ENCODE data around the gene RAB36.

The RAB36 gene

DNA sequence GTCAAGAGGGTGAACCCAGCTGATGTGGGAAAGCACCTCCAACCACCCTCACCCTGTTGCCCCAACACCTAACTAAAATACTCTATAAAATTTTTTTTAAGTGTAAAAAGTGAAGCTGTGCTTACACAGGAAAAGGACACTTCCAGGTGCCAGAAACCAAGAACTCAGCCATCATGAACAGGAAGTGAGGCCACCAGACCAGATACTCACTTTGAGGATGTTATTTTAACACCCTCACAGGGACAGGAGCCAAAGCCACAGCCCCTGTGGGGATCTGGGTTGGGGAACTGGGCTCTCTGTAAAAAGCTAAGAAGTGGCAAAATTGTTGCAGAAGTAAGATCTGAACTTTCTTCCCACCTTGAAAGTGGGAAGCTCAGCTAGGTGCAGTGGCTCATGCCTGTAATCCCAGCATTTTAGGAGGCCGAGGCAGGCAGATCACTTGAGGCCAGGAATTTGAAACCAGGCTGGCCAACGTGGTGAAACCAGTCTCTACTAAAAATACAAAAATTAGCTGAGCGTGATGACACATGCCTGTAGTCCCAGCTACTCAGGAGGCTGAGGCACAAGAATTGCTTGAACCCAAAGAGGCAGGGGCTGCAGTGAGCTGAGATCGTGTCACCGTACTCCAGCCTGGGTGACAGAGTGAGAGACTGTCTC lies 7.2 kb upstream of the RAB36 start:
- peak; percentile 58 for DNase-seq (ENCODE audit: low read depth)

DNA sequence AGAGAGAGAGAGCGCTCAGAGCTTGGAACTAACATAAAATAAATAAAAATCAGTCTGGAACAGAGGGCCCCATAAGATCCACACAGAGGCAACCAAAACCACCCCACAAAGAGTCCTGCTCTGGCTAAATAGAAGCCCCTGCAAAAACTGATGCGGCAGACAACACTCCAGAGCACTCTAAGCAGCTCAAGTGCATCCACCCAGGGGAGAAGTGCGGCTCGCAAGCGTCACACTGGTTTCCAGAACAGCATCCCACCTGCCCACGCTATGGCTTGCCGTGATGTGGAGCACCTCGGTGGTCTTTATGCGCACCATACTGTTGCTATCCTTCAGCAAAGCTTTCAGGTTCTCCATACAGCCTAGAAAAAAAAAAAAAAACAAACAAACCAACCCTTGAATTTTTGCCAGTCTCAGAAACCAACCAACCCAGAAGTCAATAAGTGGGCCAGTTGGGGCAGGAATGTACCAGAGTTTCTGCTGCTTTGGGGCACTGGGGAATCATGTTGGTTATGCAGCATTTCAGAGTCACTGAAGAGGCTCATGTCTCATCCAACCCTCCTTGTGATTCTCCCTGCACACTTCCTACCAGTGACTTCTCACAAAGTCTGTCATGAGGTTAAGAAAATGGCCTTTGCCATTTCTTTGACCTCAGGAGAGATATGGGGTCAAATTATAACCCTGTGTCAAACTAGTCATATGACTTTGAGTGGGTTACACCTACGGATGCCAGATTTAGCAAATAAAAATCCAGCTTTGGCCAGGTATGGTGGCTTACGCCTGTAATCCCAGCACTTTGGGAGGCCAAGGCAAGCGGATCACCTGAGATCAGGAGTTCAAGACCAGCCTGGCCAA lies 6.5 kb upstream of the RAB36 start:
- no peak for DNase-seq (ENCODE audit: low read depth)

DNA sequence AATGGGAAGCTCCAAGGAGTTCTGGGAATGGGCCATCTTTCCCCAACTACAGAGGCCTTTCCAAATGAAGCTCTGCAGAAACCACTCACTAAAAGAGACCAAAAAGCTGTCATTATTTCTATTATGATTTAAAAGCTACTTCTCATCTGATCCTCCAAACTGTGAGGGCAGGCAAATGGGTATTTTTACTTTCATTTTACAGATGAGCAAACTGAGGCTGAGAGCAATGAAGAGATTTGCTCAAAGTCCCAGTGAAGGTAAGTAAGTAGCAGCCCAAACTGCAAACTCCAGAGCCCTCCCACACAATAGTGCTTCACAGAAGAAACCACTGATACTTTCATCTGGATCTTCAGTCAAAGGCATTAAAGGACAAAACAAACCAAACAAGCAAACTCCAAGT lies 4.9 kb upstream of the RAB36 start:
- no peak for DNase-seq (ENCODE audit: low read depth)

DNA sequence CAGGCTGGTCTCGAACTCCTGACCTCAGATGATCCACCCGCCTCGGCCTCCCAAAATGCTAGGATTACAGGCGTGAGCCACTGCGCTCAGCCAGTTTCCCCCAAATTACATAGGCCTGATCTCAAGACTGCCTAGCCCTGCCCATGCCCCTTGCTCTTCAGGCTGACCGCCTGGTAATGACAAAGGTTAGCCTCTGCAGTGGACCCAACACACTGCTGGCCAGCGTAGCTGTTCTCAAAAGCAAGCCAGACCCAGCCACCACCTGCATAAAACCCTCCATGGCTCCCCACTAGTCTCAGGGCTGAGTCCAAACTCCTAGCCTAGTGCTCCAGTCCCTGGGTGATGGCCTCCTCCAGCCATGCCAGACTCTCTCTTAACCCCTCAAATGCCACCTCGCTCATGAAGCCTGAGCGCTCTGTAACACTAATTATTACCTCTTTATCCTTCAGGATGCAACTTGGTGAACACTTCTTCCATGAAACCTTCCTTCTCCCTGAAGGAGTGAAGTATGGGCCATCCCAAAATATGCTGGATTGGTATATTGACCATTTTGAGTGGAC lies 2.7 kb upstream of the RAB36 start:
- no peak for DNase-seq (ENCODE audit: low read depth)

DNA sequence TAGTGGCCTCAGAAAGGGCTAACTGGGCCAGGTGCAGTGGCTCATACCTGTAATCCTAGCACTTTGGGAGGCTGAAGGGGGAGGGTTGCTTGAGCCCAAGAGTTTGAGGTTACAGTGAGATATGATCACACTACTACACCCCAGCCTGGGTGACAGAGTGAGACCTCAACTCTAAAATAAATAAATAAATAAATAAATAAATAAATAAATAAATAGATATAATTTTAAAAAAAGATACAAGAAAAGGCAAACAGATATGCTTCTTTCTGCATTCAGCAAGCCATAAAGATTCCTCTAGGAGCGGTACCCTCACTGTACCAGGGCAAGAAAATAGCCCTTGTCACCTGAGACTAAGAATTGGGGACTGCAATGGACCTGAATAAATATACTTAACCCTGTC lies 2.2 kb upstream of the RAB36 start:
- no peak for DNase-seq (ENCODE audit: low read depth)

DNA sequence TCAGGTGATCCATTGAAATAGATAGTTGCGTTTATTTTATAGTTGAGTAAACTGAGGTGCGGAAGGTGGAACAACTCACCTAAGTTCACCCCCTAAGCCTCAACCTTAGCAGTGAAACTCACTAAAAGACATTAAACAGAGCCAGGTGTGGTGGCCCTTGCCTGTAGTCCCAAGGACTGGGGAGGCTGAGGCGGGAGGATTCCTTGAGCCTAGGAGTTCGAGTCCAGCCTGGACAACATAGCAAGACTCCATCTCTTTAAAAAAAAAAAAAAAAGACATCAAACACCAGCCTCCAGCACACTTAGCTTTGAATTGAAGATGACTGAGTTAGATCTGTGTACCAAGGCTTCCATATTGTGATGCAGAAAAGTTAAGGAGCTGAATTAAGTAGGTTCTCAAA lies 845 bp upstream of the RAB36 start:
- no peak for DNase-seq (ENCODE audit: low read depth)

DNA sequence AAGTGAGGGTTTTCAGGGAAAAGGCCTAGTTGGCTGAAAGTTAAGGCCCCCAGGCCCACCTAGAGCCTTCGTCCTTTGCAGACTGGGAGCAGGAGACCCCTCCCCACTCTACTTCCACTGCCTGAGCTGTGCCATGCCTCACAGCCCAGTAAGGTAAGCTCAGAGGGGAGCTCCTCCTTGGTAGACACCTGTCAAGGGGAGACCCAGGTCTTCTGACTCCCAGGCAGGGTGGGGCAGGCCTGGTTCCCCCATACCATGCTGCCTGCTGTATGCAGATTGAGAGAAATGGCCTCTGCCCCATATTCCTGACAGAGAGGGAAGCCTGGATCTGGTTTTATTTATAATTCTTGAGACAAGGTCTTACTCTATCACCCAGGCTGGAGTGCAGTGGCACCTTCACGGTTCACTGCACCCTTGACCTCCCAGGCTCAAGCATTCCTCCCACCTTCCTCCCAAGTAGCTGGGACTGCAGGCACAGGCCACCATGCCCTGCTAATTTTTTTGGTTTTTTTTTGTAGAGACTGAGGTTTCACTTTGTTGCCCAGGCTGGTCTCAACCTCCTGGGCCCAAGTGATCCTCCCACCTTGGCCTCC lies 697 bp downstream of the RAB36 start:
- DNase-seq (ENCODE audit: low read depth), result no peak

DNA sequence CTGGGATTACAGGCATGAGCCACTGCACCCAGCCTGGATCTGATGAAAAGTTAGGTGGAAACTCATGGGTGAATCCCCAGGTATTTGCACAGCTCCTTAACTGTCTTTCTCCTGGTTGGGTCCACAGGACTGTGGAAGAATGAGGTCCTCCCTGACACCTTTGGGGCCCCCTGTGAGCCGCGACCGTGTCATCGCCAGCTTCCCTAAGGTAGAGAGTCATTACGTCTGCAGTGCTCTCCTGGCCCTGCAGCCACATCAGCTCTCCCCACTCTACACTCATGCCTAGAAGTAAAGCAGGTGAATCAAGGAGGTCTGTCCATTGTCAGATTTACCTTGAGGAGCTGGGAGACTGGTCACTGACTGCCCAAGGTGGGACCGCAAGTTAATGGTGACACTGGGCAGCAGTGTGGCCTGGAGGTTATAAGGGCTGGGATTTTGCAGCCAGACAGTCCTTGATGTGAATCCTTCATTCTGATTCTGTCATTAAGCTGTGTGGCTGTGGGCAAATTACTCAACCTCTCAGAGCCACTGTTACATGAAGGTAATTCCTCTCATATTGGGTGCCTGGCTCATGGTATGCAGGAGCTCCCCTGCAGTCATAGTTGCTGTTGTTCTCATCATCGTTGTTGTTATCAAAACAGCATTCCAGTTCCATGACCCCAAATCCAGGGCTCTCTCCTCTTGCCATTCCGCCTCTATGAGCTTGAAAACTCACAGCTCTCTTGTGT lies 1.4 kb downstream of the RAB36 start:
- peak; percentile 11 for DNase-seq (ENCODE audit: low read depth)

DNA sequence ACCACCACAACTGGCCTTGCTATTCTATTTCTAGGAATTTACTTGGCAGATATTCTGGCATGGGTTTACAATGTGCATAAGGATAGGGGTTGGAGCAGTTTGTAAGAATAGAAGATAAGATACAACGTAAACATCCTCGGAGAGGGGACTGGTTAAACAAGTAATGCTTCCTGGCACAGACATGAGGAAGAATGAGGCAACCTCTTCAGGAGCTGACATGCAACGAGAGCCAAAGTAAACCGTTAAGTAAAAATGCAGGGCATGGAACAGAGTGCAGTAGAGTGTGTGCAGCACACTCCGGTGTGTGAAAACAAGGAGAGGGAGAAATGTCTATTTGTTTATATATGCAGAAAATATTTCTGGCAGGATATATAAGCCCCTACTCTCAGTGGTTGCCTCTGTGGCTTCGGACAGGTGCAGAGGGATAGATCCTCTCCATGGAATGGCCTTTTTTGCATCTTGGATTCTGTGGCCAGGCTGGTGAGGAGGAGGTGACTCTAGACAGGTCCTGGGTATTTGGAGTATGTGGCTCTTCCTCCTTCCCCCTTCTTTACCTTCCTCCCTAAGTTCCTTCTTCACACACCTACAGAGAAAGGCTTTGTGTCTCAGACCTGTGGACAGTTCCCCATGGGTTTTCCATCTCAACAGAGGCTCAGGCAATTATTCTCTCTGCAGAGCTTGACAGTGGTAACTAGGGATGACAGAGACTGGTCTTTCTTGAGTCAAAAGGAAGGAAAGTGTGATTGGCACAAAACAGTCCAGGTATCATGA lies 2.5 kb downstream of the RAB36 start:
- DNase-seq (ENCODE audit: low read depth), result peak; percentile 36

DNA sequence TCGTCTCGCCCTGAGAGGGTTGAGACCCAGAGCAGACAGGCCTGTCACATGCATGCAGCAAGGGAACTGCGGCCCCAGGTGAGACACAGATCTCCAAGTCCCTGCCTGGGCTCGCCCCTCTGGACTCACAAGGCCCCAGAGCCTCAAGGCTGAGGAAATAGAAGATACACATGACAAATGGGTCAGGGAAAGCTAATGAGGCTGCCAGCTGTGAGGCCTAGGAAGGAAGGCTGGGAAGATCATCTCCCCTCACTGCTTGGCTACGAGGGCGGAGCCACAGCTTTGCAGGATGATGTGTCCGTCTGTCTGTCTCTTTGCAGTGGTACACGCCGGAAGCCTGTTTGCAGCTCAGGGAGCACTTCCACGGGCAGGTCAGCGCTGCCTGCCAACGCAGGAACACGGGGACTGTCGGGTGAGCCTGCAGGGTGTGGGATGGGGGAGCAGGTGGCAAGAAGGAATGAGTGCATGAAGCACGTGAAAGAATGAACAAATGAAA lies 4.5 kb downstream of the RAB36 start:
- DNase-seq (ENCODE audit: low read depth), result no peak

DNA sequence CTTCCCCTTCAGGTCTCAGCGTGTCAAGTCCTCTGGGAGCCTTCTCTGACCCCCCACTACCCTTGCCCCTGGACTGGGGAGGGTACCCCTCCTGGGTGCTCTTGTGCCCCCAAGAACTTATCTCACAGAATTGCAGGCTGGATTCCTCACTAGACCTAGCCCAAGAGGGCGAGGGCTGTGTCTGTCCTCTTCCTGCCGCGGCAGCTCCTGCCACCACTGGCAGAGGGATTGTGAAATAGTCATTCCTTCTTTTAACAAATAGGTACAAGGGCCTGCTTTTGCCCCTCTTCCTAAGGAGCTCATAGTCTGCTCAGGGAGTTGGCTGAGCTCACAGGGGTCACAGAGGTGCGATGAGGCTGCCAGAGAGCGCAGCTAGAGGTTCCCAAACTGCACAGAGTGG lies 5.5 kb downstream of the RAB36 start:
- DNase-seq (ENCODE audit: low read depth), result no peak

DNA sequence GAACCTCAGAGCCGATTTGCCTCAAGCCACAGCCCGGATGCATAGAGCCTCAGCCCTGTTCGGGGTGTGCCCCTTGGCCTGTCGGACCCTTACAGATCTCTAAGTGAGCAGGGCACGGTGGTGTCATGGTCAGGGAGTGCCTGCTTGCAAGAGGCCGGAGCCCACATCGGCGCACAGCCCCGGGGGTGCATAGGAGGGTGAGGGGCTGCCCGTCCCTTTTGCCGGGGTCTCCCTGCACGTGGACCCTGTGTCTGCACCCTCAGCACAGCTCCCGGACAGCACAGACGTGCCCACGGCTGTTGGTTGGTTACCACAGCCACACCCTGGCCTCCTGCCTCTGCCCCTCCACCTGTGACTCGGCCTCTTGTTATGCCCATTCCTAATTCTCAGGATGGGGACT lies 6.5 kb downstream of the RAB36 start:
- no peak for DNase-seq (ENCODE audit: low read depth)

DNA sequence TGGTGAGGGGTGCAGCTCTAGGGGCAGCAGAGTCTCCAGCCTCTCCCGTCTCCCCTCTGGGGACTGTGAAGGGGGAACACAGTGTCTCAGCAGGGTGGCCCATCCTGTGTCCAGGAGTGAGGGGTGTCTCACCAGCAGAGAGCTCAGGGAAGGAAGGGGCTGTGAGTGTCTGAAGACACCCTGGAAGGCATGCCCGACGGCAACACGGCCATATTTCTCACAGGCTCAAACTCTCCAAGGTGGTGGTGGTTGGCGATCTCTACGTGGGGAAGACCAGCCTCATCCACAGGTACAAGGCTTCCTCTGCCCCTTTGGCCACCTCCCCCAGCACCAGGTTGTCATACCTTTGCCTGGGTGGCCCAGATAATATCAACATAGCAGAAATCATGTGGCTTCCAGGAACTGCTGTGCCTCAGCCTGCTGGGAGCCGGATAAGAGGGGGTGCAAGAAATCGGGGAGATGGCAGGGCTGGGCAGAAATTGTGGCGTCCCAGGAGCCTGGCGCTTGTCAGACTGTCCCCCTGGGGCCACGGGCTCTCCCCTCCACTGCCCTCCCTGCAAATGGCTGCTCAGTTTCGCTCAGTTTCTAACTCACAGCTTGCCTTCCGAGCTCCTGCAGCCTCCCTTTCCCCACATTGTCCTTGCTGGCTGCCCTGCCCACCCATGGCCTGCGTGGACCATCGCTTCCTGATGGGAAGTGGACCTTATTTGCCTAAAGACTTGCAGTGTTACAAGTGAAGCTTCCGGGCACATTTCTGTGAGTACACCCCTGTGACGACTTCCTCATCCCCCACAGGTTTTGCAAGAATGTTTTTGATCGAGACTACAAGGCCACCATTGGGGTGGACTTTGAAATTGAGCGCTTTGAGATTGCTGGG lies 7.2 kb downstream of the RAB36 start:
- DNase-seq (ENCODE audit: low read depth), result no peak

DNA sequence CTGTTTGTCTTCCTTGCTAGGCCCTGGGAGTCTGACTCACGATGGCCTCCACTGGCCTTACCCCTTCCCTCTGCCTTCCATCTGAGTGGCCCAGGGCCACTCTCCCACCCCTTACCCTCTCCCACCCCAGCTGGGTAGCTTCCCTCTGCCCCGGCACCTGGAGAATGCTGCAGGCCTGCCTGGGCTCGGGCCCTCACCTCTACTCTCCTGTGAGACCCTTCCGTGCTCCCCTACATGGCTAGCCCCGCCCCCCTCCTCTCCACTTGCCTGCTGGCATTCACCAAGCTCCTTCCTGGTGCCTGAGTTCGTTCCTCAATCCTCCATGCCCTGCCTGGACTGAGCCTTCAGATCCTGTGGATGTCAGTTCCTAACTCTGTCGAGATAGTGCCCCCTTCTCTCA lies 8.7 kb downstream of the RAB36 start:
- no peak for DNase-seq (ENCODE audit: low read depth)

DNA sequence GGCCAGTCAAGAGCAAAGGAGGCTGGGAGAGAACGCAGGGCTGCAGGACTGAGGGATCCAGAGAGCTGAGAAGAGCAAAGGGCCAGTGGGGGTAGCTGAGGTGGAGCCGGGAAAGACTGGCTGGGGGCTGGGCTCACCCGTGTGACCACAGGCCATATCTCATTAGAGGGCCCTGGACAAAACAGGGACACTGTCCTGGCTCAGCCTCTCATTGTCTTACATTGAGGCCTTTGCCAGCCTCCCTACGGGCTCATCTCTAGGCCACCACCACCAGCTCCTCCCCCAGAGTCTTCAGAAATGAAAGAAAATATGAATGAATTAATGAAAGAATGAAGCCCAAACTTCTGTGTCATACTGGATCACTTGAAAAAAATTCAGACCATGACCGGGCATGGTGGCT lies 9.2 kb downstream of the RAB36 start:
- DNase-seq (ENCODE audit: low read depth), result no peak

DNA sequence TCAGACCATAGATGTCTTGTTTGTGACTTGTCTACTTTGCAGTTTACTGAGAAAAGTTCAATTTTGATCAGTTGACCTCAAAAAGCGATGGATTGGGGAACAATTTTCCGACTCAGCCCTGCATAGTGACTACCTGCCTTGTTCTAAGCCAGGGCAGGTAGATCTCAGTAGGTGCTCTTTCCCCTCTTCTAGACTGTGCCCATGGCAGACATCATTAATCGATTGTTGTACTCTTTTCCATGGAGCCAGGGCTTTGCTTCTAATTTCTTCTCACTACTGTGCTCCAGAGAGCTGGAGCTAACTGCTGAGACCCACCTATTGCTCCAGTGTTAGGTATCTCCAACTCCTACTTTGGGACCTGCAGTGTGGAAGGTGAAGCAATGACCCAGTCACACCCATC lies 9.9 kb downstream of the RAB36 start:
- DNase-seq (ENCODE audit: low read depth), result no peak

DNA sequence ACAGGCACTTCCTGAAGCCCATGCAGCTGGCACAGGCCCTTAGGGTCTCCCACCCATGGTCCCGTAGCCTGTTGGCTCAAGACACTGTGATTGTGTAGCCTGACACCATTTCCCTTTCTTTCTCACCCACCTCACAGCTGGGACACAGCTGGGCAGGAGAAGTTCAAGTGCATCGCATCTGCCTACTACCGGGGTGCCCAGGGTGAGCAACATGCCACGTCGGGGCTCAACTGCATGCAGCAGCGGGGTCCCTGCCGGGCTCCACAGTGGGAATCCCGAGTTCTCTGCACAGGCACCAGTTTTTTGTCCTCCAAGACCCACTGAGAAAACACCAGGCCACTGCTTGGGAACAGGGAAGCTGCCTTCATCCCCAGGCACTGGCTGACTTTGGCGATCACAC lies 10.6 kb downstream of the RAB36 start:
- DNase-seq (ENCODE audit: low read depth), result no peak

DNA sequence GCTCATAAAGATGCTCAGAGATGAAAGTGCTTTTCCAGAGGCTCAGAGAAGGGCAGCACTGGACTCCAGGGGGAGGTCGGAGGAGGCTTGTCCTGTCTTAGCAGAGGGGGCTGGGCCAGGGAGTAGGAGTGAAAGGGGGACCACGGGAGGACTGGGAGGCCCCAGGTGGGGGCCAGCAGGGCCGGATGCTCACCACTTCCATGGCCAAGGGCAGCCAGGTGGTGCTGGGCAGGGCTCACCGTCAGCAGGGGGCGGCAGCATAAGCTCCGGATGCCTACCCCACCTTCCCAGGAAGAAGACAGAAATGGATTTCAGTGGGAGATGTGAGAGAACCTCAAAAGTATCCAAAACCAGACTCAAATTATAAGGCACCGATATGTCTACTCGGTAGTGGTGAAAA lies 11.0 kb downstream of the RAB36 start:
- DNase-seq (ENCODE audit: low read depth), result no peak

DNA sequence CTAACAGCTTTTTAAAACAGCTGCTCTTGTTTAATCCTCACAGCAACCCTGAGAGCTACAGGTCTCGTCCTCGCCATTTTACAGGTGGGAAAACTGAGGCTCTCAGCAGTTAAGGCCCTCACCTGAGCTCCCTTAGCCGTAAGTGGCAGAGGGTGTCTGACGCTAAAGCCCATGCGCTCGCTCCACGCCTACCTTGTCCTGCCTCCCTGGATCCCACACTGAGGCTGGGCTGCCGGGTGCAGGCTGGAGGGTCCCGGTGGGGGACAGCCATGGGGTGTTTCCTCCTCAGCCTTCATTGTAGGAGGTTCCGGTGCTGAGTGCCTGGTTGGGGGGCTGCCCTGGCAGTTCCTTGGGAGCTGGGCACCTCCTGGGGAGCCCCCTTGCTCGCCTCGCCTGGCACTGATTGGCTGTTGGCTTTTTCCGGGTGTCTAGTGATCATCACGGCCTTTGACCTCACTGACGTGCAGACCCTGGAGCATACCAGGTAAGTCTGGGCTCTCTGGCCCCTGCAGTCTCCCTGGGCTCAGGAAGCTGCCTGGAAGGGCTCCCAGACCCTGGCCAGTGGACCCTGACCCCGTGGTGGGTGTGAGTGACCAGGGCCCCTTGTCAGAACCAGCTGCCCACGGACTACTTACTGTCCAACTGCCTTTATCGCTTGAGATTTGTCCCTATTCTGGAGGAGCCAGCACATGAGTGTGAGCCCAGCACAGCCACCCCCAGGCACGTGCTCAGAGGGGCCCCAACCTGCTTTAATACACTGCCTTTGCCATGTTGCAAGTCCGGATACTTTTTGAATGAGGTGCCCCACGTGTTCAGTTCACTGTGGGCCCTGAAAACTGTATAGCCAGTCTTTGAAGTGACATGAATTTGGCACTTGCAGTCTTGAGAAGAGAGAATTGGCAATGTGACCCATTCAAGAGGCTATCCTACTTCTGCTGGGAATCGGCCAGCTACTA lies 12.6 kb downstream of the RAB36 start:
- DNase-seq (ENCODE audit: low read depth), result no peak
